Psoas muscle (tissue), 8 donors: ENCODE measurements around the gene PRR5L. TPM values are rescaled to one million over a fixed set of nuclear protein-coding genes. Genes with fewer than 3 reads are reported as not detected.

Experiments used
- ATAC-seq, 4 donors: fragments of 200-7000 bp; cut with Tn5 transposase; one replicate each; pipeline ENCODE4 v1.9.1; 2020; ENCODE audit warnings: moderate library complexity in 3 of 4, mild to moderate bottlenecking in 2 of 4
- DNase-seq, 2 donors: peaks; one replicate each; pipeline ENCODE4 v3.0.0-alpha.2; 2020
- H3K27ac ChIP-seq: fragments of 200-600 bp; one replicate; pipeline ENCODE4 v1.8.0; 2022
- H3K27me3 ChIP-seq, 3 donors: fragments of 200-600 bp in 1 of 3; one replicate each; pipeline versions ENCODE4 v1.6.1 to v1.8.0; 2013 to 2022; ENCODE audit warnings: low read length in 2 of 3, mild to moderate bottlenecking in 2 of 3, moderate library complexity in 1 of 3; ENCODE audit not compliant: insufficient read depth in 3 of 3
- H3K36me3 ChIP-seq, 2 donors: fragments of 200-600 bp in 1 of 2; one replicate each; pipeline versions ENCODE4 v1.6.1 to v1.8.0; 2013 to 2022; ENCODE audit warnings: low read depth in 1 of 2, mild to moderate bottlenecking in 1 of 2, moderate library complexity in 1 of 2; ENCODE audit not compliant: insufficient read depth in 1 of 2
- H3K4me1 ChIP-seq: fragments of 200-600 bp; one replicate; pipeline ENCODE4 v1.8.0; 2022
- H3K4me3 ChIP-seq: fragments of 200-600 bp; one replicate; pipeline ENCODE4 v1.8.0; 2022; ENCODE audit warnings: mild to moderate bottlenecking
- H3K9me3 ChIP-seq: fragments of 200-600 bp; one replicate; pipeline ENCODE4 v1.8.0; 2022
- WGBS, 3 donors: extraction: QIAGEN DNeasy Blood & Tissue Kit; methylation state at CpG; one replicate each; pipeline versions ENCODE4 v1.1.6 to v1.1.7; 2013; 5-methylcytosine and 5-hydroxymethylcytosine counted together
- intact Hi-C, 2 donors: fragments of 100-400 bp; cut with DNase I; formaldehyde crosslinking; loops; one replicate each; pipeline versions ENCODE4 v1.11.0 to v1.14.2; 2022
- polyA plus RNA-seq, 3 donors: library from polyadenylated mRNA; stranded (reverse); fragments of 200-250 nt; gene quantifications; one replicate each; pipeline ENCODE4 v1.2.3, GENCODE V29; 2013
- total RNA-seq, 4 donors: library from RNA; stranded (reverse); fragmentation: NEBNext Ultra II Directional in 2 of 4; extraction: Animal tissue kit (Norgen Biotek cat#: 25700) in 2 of 4; gene quantifications; one replicate each; pipeline versions ENCODE4 v1.2.1 to v1.2.4, GENCODE V29; 2021 to 2023
- TF ChIP-seq, protein P1 (sequence below): fragments of 200-600 bp; IDR thresholded peaks from one replicate; pipeline ENCODE4 v1.8.0; 2022; ENCODE audit warnings: antibody characterized with exemption
- donor health status: healthy with polysubstance abuse.
- donor health status: DM: no; HTN: no; CAD: no; lungs with moderate emphysema.
- donor health status: Bipolar disorder and iron deficiency.
- donor health status: healthy.
- donor health status: DM: yes; HTN: yes; CAD: no.
- donor health status: DM: no; HTN: no; CAD: no.
- donor health status: DM: no; HTN: no; CAD: no.
- donor health status: DM: yes; HTN: yes; CAD: no.

Gene PRR5L
- total and polyA plus RNA-seq, 7 donors = 0.39 to 2.5 (median 0.86) TPM

DNA sequence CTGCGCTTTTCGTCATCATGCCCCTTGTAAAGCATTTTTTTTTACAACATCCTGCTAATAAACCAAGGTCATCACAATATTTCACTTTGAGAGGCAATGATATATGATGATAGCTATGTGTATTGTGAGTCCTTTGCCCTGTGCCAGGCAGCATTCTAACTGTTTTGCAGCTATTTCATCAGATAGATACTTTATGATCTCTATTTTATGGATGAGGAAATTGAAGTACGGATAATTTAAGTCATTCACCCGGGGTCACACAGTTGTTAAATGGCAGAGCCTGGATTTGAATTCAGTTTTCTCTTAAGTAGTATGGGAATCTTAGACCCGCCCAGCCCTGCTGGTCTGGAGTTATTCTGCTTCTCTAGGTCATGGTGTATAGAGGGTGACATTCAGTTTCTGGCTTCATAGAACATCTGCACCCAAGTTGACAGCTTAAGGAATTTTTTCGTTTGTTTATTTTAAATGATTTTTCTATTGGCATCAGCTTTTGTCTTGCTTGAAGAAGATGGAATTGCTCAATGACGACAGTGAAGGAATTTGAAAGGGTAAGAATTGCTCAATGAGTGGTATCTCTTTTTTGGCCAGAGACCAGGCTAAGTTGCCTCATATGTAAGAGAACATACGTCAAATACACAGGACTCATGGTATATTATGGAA is 926 bp downstream of the PRR5L start:
- Histone ChIP-seq H3K27me3 (no peaks in the 10 kb centered on the region), H3K4me3 (no peak overlapping the region), H3K9me3 (no peaks in the 10 kb centered on the region), H3K4me1 (no peaks in the 10 kb centered on the region), H3K27ac (no peak overlapping the region), H3K36me3 (no peaks in the 10 kb centered on the region)
- intact Hi-C loops = no loop called here
- TF ChIP-seq, protein P1, sequence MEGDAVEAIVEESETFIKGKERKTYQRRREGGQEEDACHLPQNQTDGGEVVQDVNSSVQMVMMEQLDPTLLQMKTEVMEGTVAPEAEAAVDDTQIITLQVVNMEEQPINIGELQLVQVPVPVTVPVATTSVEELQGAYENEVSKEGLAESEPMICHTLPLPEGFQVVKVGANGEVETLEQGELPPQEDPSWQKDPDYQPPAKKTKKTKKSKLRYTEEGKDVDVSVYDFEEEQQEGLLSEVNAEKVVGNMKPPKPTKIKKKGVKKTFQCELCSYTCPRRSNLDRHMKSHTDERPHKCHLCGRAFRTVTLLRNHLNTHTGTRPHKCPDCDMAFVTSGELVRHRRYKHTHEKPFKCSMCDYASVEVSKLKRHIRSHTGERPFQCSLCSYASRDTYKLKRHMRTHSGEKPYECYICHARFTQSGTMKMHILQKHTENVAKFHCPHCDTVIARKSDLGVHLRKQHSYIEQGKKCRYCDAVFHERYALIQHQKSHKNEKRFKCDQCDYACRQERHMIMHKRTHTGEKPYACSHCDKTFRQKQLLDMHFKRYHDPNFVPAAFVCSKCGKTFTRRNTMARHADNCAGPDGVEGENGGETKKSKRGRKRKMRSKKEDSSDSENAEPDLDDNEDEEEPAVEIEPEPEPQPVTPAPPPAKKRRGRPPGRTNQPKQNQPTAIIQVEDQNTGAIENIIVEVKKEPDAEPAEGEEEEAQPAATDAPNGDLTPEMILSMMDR = no peak
- ATAC-seq (no peak), DNase-seq (no peak)
- WGBS, 3 donors = 84 to 88% (median 88%) methylated on average over 8 of the region's 8 CpGs

DNA sequence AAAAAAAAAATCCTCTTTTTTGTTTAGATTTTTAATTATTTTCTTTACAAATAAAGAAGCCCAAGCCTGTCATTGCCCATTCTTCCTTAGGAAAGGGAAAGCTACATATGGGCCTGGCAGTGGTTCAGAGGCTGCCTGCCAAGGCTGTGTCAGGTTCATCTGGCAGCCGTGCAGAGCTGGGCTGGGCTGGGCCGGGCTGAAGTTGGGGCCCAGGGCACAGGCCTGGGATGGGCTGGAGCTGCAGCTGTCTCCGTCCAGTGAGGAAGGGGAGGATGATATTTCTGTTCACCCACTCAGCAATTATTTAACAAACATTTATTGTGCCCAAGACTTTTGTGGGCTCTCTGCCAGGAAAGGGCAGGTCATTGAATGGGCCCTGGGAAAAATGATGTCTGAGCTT is 4.6 kb downstream of the PRR5L start:
- Histone ChIP-seq H3K4me1 (no peaks in the 10 kb centered on the region), H3K4me3 (no peak overlapping the region), H3K9me3 (no peaks in the 10 kb centered on the region), H3K36me3 (no peaks in the 10 kb centered on the region), H3K27ac (no peak overlapping the region), H3K27me3 (no peaks in the 10 kb centered on the region)
- intact Hi-C loops = no loop called here
- DNase-seq (peak in 1 of 2 donors; percentile 24), ATAC-seq (peak in 2 of 4 donors; percentile 63 to 77)
- 0 to 10% (median 5%) methylated on average over 3 of the region's 3 CpGs for WGBS, 3 donors
- TF ChIP-seq, protein P1 = no peak

DNA sequence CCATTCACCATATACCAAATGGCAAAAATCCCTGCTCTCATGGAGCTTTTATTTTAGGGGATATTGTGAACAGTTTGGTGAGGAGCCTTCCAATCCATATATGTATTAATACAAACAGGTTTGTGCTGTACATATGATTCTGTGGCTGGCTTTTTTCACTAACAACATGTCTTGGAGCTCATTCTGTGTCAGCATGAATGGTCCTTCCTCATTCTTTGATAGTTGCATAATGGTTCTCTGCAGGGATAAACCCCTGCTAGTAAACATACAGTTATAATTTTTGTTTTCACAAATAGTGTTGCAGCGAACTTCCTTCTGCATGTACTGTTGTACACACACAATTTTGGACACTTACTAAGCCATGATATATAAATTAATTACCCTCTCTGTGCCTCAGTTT is 8.3 kb downstream of the PRR5L start:
- Histone ChIP-seq H3K4me1 (no peaks in the 10 kb centered on the region), H3K4me3 (no peak overlapping the region), H3K27ac (no peak overlapping the region), H3K36me3 (no peaks in the 10 kb centered on the region), H3K9me3 (no peaks in the 10 kb centered on the region), H3K27me3 (no peaks in the 10 kb centered on the region)
- 77 to 88% (median 83%) methylated on average over 1 of the region's 1 CpG for WGBS, 3 donors
- ATAC-seq (no peak), DNase-seq (no peak)
- intact Hi-C loops = no loop called here
- TF ChIP-seq, protein P1 = no peak

DNA sequence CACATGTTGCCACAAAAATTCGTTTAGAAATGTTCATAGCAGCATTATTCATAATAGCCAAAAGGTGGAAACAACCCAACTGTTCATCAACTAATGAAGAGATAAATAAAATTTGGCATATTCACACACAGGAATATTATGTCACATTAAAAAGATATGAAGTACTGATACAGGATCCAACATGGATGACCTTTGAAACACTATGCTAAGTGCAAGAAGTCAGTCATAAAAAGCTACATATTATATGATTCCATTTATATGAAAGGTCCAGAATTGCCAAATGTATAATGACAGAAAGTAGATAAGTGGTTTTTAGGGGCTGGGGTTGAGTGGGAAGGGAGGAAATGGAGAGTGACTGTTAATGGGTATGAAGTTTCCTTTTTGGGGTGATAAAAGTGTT is 9.0 kb downstream of the PRR5L start:
- intact Hi-C loops = no loop called here

More for the DNA sequence above, 9.0 kb downstream of the PRR5L start:
- TF ChIP-seq, protein P1 = no peak
- ATAC-seq (no peak), DNase-seq (no peak)
- H3K4me3 ChIP-seq = no peak overlapping the region
- no peaks in the 10 kb centered on the region for H3K27me3 ChIP-seq
- WGBS, 3 donors = 32 to 39% (median 33%) methylated on average over 1 of the region's 1 CpG
- H3K36me3 ChIP-seq = no peaks in the 10 kb centered on the region
- H3K4me1 ChIP-seq = no peaks in the 10 kb centered on the region
- H3K27ac ChIP-seq = no peak overlapping the region
- no peaks in the 10 kb centered on the region for H3K9me3 ChIP-seq
